ENCODE measurements around the gene PHF1. TPM values are rescaled to one million over a fixed set of nuclear protein-coding genes. Genes with fewer than 3 reads are reported as not detected.

PHF1 gene
- total and polyA plus RNA-seq, 10 donors, result 83.0 to 181 (median 105) TPM

DNA sequence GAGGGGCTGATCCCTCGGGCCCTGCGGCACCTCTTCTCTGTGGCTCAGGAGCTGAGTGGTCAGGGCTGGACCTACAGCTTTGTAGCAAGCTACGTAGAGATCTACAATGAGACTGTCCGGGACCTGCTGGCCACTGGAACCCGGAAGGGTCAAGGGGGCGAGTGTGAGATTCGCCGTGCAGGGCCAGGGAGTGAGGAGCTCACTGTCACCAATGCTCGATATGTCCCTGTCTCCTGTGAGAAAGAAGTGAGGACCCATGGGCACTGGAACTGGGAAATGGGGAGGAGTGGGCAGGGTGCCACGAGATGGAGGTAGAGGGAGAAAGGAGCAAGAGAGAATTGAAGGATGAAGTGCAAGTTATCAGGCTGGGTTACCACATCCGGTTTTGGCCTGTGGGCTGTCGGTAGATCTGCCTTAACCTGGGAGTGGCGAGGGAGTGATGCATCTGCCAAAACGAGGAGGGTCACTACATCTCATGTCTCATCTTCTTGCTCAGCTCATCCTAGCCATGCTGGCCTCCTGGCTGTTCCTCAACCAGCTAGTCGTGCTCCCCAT lies 5.4 kb upstream of the PHF1 start:
- Histone ChIP-seq H3K27me3 (replicated peaks in 1 of 7) (no peaks in the 10 kb centered on the region), H3K9me3 (no peaks in the 10 kb centered on the region), H3K4me3 (no peak overlapping the region), H3K4me1 (peaks cover 0 to 15% (median 3%) of the 10 kb centered on the region in 6 donors), H3K27ac (no peak overlapping the region), H3K36me3 (peaks cover 0 to 53% (median 0%) of the 10 kb centered on the region in 6 donors)
- 82 to 95% (median 89%) methylated on average over 13 to 15 of the region's 15 CpGs for WGBS, 5 donors
- TF ChIP-seq POLR2A (IDR thresholded peaks at IDR 0.05), result no peak
- TF ChIP-seq POLR2AphosphoS5 (IDR thresholded peaks at IDR 0.05), result no peak
- no peak for TF ChIP-seq CTCF (IDR thresholded peaks at IDR 0.05 in 8 of 11, conservative IDR thresholded peaks at IDR 0.05 in 3 of 11)
- no peak for DNase-seq
- intact Hi-C loops (cut with DNase I; ENCODE audit: low total_unique reads), result no loop called here

DNA sequence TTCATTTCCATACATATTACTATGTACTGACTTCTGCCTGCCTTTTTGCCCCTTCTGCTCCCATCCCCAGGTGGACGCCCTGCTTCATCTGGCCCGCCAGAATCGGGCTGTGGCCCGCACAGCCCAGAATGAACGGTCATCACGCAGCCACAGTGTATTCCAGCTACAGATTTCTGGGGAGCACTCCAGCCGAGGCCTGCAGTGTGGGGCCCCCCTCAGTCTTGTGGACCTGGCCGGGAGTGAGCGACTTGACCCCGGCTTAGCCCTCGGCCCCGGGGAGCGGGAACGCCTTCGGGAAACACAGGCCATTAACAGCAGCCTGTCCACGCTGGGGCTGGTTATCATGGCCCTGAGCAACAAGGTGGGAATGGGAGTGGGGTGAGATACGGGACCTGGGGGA lies 4.7 kb upstream of the PHF1 start:
- Histone ChIP-seq H3K9me3 (no peaks in the 10 kb centered on the region), H3K36me3 (peaks cover 0 to 47% (median 0%) of the 10 kb centered on the region in 6 donors), H3K4me3 (no peak overlapping the region), H3K4me1 (peaks cover 0 to 17% (median 3%) of the 10 kb centered on the region in 6 donors), H3K27me3 (replicated peaks in 1 of 7) (no peaks in the 10 kb centered on the region), H3K27ac (no peak overlapping the region)
- DNase-seq, result no peak
- intact Hi-C loops (cut with DNase I; ENCODE audit: low total_unique reads), result no loop called here
- no peak for TF ChIP-seq POLR2AphosphoS5 (IDR thresholded peaks at IDR 0.05)
- no peak for TF ChIP-seq POLR2A (IDR thresholded peaks at IDR 0.05)
- no peak for TF ChIP-seq CTCF (IDR thresholded peaks at IDR 0.05 in 8 of 11, conservative IDR thresholded peaks at IDR 0.05 in 3 of 11)
- WGBS, 5 donors, result 95 to 97% (median 96%) methylated on average over 16 to 17 of the region's 17 CpGs

- H3K36me3 ChIP-seq, result peaks cover 0 to 48% (median 1%) of the 10 kb centered on the region in 6 donors
Measured at GRCh38 chr6:33407132-33407718, 3.6 kb upstream of the PHF1 start.

More at GRCh38 chr6:33407132-33407718, 3.6 kb upstream of the PHF1 start:
- Histone ChIP-seq H3K27me3 (replicated peaks in 1 of 7) (no peaks in the 10 kb centered on the region), H3K4me1 (peaks cover 3 to 28% (median 13%) of the 10 kb centered on the region in 6 donors), H3K9me3 (no peaks in the 10 kb centered on the region), H3K4me3 (no peak overlapping the region), H3K27ac (no peak overlapping the region)
- intact Hi-C loops (cut with DNase I; ENCODE audit: low total_unique reads), result no loop called here
- TF ChIP-seq POLR2AphosphoS5 (IDR thresholded peaks at IDR 0.05) (no peak), CTCF (IDR thresholded peaks at IDR 0.05 in 8 of 11, conservative IDR thresholded peaks at IDR 0.05 in 3 of 11) (peak in 1 of 11 experiments; percentile 20)
- WGBS, 5 donors, result 84 to 88% (median 85%) methylated on average over 5 of the region's 5 CpGs
- no peak for DNase-seq
